Superior temporal gyrus (tissue), 1 donor: ENCODE results near the gene MT4.

Experiments used
- DNase-seq: peaks from one replicate; pipeline ENCODE4 v3.0.0-alpha.2; 2016; ENCODE audit errors: extremely low spot score

Gene MT4

DNA sequence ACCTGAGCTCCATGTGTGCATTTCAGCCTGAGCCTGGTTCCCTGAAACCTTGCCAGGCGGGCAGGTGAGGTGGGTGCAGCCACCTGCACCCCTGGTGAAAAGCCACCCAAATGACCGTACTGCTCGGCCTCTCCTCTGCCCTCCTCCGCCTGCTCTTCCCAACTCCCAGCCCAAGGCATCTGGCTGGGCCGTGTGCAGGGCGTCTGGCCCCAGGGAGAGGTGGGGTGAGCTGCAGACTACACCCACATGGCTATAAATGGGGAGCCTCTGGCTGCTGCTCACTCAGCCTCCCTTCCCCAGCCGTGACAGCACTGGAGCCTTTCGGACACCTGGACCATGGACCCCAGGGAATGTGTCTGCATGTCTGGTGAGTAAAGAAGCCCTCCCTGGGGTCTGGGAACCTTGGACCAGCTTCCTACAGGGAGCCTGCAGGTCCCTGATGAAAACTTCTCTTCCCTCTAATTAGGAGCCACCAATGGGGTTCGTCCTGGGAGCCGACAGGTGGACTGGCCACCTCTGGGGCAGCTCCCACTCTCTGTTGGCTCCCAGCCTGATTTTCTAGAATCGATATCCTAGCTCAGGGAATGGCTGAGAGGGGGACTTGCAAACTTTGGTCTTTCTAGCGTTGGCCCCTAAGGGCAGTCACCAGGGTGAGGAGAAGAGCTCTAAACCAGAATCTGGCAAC lies at the start of gene MT4:
Gene MT4 (plus strand): TSS at position 281 of the 685 bp plus-strand sequence. CDS start 56 bp downstream, at position 337.
- no peak for DNase-seq

DNA sequence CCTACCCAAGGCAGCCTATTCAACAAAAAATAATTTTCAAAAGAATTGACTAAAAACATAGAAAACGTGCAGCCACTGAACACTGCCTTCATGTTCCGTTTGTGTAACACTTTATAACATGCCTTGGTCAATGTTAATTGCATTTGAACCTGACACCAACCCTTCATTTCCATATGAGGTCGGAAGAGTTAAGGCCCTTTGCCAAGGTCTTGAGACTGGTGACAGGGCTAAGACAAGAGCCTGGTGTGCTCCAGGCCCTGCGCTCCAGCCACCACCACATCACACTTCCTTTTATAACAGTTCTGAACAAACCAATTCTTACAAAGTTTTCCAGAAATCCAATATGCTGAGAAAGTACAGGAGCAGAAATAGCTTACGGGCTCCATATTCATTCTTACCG lies 49.2 kb upstream of the MT4 start:
- DNase-seq, result peak; percentile 56

DNA sequence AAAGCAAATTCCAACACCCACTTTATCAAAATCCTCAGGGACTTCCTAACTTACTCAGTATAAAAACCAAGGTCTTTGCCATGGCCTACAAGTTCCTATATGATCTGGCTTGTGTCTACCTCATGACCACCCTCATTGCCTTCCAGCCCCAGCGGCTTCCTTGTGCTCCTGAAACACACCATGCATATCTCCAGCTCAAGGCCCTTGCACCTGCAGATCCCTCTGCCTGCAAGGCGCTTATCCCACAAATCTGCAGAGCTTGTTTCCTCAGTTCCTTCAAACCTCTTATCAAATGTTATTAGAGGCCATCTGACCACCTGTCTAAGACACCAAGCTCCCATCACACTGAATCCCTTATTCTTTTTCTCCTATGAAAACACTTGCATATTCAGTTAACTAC lies 47.7 kb upstream of the MT4 start:
- peak; percentile 47 for DNase-seq

DNA sequence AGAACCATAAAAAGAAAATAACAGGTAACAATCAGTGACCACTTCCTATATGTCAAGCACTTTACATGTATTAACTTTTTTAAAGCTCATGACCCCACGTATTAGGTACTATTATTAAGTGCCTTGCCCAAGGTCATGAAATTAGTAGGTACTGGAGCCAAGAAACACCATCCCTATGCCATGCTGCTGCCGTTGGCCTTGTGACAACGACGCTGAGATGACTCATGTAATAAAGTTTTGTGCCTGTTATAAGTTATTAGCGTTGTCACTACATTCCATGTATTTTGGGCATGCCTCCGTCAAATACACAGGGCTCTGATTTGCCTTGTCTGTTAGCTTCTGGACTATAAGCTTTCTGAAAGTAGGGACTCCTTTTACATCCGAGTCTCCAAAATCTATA lies 46.4 kb upstream of the MT4 start:
- DNase-seq, result no peak

DNA sequence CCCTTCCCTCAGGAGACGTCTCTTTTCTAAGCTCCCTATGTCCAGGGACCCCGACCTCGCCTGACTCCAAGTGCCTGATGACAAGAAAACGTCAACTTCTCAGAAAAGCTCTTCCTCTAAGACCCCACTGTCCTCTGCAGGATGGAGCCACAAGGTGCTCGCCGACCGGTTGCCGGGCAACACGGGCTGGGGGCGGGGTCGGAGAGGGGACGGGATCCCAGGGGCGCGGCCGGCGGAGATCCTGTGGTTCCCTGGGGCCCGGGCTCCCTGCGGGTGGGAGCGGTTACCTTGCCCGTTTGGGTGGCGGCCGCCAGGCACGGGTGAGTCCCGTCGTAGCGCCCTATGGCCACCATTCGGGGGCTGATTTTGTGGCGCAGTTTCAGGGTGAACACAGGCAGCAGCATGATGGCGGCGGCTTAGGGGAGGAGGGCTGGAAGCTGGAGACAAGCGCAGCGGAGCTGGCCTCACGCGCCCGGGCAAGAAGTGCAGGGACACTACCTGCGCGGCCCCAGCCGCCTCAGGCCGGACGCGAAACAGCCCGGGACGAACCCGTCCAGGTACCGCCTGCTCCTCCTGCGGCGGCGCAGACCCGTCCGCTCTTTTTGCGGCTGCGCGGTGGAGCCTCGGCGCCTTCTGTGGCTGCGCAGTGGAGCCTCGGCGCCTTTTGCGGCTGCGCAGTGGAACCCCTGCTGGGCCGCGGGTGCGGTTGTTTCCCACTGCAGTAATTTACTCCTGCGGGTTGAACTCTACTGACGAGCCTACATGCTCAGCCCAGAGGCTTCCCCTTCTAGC lies 45.2 kb upstream of the MT4 start, which contains the start of gene BBS2:
Gene BBS2 (minus strand): TSS at position 566 of the 792 bp plus-strand sequence. CDS start 162 bp downstream, at position 404.
- peak; percentile 94 for DNase-seq

DNA sequence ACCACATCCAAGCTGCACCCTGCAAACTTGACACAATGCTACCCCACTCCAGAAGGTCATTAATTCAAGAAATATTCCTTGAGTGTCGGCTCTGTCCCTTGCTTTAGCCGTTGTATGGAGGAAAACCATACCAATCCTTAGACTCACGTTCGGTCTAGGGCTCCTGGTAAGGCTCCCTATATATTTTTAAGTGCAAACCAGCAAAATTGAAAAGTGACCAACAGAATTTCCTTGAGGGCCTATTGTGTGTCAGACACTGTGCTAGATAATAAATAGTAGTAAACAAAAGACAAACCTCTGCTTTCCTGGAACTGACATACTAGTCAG lies 44.7 kb upstream of the MT4 start:
- DNase-seq, result no peak

DNA sequence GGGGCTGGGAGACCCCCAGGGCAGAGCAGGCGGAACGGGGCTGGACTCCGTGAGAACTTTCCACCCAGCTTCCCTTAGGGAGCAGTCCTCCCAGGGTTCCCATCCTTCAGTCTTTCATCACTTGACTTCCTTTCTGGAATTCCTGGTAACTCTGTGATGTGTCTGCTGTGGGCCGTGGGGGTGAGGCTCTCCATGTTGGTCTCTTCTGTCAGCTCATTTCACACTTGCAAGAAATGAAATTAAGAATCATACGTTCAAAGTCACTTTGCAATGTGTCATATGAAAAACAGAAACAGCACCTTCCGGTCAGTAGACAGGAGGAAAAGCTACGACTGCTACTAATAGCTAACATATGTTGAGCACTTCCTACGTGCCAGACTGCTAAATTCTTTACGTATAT lies 39.6 kb upstream of the MT4 start:
- DNase-seq, result no peak

DNA sequence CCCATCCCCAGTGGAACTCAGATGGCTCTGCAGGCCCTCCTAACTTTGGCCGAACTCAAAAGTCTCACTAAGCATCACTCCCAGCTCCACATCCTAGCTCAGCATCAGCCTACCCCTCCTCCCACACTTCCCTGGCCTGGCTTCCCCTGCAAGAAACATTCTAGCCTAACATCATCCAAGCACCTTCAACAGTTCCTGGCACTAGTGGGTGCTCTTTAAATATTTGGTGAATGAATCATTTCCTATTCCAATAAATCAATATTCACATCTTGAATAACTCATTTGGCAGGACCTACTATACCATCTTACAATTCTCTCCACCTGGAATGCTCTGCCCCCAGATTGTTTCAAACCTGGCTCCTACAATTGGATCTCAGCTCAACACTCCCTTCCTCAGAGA lies 34.0 kb upstream of the MT4 start:
- no peak for DNase-seq

DNA sequence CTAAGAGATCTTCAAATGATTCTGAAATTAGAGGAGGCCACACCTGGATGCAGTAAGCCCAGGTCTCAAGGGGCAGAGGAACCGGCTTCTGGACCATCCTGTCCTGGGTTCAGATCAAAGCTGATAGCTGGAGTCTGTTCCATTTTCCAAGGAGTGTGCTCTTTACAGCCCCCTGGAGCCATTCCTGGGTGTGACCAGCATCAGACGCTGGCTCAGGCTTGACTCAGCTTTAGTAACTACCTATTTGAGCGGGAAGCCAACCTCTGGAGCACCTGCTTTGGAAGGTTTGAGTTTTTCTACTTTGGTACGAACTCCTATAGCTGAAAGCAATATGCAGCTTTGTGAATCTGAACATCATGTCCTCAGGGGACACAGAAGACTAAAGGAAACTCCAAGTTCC lies 32.2 kb upstream of the MT4 start:
- no peak for DNase-seq

DNA sequence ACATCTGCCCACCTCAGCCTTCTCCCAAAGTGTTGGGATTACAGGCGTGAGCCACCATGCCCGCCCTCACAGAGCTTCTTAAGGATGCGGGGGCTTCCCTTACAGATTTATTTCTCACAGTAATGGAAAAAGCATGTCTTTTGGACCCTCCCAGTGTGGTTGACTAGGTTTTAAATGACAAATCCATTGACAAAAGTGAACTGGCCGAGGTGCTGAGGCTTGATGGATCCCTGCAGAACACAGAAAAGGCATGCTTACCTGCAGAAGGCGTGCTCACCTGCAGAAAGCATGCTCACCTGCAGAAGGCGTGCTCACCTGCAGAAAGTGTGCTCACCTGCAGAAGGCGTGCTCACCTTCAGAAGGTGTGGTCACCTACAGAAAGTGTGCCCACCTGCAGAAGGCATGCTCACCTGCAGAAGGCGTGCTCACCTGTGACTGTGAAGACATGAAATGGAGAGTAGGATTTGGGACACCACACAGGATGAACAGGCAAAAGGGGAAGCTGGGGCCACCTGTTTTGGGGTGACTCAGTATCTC lies 30.0 kb upstream of the MT4 start:
- no peak for DNase-seq

DNA sequence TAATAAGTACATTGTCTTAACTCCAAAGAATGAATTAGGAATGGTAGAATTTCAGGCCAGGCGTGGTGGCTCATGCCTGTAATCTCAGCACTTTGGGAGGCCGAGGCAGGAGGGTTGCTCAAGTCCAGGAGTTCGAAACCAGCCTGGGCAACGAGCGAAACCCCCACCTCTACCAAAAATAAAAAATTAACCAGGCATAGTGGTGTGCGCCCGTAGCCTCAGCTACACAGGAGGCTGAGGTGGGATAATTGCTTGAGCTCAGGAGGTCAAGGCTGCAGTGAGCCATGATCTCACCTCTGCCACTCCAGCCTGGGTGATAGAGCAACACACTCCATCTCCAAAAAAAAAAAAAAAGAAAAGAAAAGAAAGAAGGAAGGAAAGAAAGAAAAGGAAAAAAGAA lies 26.5 kb upstream of the MT4 start:
- DNase-seq, result no peak

DNA sequence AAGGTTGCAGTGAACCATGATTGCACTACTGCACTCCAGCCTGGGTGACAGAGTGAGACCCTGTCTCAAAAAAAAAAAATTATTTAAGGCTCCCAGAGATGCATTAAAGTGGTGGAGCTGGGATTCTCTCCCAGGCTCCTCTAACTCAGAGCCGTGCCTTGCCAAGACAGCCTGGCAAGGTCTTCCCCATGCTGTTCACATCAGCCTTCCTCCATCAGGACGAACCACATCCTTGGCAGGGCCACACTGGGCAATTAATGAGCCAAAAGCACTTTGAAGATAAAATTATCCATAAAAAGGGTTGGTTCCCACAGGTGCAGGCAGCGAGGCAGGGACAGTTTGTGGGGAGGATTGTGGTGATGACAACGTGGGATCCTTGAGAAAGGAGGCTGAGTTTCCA lies 25.2 kb upstream of the MT4 start:
- DNase-seq, result no peak

DNA sequence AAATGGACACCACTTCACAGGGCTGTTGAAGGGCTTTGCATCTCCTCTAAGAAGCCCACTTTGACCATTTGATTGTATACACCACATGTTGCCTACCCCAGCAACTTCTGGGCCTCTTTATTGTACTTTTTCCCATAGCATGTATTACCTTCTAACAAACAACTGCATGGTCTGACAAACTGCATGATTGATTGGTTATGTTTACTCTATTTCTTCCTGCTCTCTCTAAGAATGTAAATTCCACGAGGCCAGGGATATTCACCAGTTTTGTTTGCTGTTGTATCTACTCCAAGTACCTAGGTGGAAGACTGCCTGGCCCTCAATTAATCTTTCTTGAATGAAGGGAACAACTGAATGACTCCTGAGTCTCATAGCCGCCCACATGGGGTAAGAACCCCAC lies 22.8 kb upstream of the MT4 start:
- DNase-seq, result no peak

DNA sequence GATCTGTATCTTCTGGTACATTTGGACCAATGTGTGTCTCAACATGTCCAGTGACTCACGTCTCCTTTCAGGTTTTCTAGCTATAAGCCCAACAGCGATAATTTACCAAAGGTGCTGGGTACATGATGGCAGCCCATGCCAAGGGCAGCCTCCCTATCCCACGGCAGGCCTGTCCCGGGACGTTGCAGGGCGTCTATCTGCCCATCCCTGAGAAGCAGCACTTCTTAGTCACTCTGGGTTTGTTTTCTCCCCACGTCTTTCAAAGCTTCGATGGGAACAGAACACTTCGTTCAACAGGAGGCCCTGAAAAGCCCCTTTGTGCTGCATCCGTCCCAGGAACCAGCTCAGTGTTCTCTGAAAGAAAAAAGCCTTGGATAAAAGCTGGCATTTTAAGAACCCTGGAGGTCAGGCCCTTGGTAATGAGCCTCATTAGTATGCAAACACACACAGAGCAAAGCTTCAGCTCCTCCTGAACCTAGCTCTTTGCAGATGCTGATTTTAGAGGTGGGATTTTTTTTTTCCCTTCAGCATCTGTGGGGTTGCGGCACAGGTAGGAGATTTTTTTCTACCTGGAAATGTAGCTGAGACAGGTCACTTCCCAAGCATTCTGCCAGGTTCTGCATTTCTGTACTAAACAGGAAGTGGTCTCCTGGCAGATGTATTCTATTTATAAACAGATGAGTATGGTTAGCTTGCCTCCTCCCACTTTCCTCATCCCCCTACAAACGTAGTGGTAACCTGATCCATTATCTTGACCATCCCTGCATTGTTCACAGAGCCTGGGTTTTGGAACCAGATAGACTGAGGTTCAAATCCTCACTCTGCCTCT lies 17.5 kb upstream of the MT4 start:
- DNase-seq, result peak; percentile 94

DNA sequence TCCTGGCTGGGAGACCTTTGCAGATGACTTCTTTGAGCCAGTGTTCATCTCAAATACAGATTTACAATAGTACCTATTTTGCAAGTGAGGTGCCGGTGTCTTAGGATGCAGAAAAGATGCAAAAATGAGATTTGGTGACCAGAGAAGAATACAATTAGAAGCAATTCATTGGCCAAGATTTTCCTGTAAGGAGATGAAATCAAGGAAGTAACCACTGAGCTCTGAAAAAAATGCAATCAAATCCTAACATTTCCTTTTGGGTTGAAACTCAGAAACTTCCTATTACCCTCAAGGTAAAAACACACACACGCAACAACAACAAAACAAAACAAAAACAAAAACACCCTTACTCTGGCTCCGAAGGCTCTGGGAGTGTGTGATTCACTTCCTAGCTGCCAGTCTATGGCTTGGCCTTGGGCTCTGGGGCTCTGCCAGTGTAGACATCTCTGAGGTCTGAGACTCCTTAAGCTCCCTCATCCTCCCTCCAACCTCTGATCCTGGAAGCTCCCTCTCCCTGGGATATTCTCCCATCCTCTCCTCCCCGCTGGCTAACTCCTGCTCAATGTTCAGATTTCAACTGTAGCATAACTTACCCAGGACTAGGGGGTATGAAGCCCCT lies 16.8 kb upstream of the MT4 start:
- DNase-seq, result peak; percentile 57

DNA sequence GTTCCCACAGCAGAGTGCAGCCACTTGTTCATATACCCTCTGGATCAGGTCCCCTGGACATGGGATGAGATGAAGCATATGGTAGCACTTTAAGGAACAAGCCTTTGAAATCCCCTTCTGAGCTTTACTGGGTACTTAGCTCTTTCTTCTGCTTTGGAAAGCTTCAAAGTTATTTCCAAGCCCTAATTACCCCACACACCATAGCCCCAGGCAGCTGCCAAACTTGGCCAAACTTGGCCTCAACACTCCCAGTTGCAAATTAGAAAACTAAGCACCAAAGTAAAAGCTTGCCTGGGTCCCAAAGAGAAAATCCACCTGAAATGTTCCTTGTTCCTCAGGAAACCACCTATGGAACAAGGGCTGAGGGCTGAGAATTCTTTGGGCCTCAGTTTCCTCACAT lies 15.7 kb upstream of the MT4 start:
- DNase-seq, result no peak

DNA sequence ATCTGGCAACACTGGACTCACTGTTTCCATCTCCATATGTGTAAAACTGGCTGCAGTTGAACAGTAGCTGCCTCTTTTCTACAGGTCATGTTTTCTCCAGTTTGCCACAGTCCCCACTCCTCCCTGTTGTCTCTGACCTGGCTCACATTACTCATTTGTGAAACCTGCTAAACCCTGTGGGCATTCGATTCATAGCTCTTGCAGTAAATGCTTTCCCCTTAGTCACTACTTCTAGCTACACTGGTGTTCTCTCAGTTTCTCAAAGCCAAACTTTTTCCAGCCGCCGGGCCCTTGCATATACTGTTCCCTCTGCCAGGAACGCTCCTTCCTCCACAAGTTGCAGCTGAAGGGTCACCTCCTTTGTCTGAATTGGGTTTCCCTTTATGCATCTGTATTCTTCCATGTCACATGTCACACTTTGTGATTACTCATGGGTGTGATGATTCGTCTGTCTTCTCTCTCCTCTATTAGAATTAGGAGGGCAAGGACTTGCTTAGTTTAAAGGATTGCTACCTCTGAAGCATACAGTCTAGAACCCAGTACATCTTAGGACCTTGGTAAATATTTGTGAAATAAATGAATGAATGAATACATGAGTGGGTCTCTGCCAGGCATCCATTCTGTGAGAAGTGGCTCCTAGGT lies 15.0 kb upstream of the MT4 start:
- DNase-seq, result peak; percentile 29

DNA sequence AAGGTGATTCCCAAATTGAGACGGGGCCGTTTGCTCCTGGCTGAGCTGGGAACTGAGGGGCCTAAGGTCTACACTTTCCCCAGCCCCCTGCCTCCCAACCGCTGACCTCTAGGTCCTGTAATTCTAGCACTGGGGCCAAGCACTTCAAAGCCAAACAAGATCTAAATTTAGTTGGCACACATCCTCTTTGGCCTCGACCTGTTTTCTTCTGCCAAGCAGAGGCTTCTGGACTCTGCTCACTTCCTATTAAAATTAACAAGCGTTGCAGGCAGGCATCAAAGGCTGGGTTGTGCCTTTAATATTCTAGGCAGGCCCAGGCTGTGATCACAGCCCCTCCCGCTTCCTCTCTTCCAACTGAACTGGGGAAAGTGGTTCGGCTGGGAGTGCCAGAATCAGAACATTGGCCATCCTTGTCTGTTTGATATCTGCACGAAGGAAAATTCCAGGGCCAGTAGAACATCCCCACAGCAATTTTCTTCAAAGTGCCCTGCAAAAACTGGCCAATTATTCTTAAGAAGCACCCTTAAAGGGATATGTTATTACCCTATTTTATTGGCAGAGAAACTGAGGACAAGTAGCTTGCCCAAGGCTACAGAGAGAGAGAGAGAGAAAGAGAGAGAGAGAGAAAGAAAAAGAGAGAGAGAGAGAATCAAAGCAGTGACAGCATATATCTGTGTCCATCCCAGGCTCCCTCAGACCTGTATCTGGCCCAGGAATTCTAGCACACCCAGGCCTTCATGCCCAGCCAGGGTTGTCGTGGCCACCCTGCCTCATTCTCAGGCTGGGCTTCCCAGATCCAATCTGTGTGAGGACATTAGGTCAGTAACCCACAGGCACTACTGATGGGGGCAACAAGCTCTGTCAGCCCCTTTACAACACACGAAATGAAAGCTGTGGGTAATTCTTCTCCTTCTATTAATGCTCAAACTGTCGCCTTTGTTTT lies 12.8 kb upstream of the MT4 start:
- peak; percentile 89 for DNase-seq

DNA sequence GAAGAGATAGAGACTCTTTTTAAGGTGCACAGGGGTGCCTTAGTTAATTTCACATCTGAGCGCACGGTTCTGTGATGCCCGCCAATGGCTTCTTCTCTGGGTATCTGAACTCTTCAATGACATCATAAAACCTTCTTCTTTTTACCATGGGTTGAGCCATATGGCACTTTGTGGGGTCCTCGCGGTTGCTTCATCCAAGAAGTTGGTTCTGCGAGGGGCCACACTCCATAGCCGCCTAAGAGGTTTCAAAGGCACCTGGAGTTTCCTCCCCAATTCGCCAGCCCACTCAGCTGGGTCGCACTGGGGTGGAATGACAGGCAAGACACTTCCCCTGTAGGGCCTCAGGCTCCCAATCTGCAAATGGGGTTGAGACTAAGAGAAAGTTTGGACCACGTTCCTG lies 10.4 kb upstream of the MT4 start:
- no peak for DNase-seq
